GM20000 (cell line): ENCODE measurements around the gene APH1A.
"Not testable (repeated sequence)": the region's sequence is repeated elsewhere in the genome, so short reads cannot be mapped to it uniquely, and the experiment has no call there.

ENCODE experiments used
- DNase-seq: peaks from one replicate; pipeline ENCODE4 v3.0.0; 2012; ENCODE audit warnings: low spot score
- TF ChIP-seq, protein P1 (sequence below): IDR thresholded peaks from 2 replicates; pipeline ENCODE4 v1.5.1; 2012; ENCODE audit warnings: mild to moderate bottlenecking, control low read depth; ENCODE audit errors: extremely low read depth, missing control alignments

The APH1A gene

DNA sequence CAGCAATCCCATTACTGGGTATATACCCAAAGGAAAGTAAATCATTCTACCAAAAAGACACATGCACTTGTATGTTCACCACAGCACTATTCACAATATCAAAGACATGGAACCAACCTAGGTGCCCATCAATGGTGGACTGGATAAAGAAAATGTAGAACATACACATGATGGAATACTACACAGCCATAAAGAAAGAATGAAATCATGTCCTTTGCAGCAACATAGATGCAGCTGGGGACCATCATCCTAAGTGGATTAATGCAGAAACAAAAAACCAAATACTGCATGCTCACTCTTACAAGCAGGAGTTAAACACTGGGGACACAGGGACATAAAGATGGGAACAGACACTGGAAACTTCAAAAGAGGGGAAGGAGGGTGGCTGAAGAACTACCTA is 41.6 kb downstream of the APH1A start:
- no peak for DNase-seq
- TF ChIP-seq, protein P1, sequence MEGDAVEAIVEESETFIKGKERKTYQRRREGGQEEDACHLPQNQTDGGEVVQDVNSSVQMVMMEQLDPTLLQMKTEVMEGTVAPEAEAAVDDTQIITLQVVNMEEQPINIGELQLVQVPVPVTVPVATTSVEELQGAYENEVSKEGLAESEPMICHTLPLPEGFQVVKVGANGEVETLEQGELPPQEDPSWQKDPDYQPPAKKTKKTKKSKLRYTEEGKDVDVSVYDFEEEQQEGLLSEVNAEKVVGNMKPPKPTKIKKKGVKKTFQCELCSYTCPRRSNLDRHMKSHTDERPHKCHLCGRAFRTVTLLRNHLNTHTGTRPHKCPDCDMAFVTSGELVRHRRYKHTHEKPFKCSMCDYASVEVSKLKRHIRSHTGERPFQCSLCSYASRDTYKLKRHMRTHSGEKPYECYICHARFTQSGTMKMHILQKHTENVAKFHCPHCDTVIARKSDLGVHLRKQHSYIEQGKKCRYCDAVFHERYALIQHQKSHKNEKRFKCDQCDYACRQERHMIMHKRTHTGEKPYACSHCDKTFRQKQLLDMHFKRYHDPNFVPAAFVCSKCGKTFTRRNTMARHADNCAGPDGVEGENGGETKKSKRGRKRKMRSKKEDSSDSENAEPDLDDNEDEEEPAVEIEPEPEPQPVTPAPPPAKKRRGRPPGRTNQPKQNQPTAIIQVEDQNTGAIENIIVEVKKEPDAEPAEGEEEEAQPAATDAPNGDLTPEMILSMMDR, result no peak

DNA sequence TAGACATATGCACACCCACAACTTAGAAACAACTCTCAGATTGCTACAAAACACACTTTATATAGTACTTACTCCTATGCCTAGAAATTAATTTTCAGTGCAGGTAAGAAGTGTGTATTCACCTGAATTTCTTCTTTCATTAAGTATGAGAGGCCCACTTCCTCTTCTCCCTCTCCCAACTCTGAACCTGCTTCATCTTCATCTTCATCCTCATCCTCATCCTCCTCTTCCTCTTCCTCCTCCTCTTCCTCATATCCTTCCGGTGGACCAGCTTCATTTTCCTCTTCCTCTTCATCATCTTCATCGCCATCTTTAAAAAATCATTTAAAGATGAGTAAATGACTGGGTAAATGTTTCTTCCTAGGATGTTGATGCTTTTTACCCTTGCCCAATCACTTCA is 42.3 kb downstream of the APH1A start:
- DNase-seq, result no peak
- TF ChIP-seq, protein P1, result no peak

DNA sequence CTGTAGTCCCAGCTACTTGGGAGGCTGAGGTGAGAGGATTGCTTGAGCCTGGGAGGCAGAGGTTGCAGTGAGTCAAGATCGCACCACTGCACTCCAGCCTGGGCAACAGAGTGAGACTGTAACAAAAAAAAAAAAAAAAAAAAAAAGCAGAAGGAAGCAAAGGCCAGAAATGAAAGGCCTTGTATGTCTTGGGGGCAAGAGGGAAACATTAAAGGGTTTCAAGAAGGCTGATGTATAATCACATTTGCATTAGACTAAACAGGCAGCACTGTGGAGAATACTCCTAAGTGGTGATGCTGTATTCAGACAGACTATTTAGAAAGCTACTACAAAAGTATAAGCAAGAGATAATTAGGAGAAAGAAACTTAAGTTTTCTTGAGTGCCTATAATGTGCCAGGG is 43.3 kb downstream of the APH1A start:
- no peak for DNase-seq
- TF ChIP-seq, protein P1, result no peak

DNA sequence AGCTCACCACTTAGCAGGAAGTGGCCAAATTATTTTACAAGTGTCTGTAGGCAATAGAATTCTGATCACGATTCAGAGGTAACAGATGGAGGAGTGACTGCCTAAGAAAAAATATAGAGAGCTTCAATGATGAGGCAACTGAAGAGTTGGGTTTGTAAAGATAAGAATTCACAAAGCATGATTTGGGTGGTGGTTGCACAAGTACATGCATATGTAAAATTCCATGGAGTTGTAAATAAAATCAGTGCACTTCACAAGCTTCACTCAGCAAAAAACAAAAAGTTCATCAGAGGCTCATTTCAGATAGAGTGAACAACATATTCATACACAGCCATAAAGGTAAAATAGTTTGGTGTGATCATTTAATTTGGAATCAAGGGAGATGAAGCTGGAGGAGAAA is 43.8 kb downstream of the APH1A start:
- no peak for DNase-seq

DNA sequence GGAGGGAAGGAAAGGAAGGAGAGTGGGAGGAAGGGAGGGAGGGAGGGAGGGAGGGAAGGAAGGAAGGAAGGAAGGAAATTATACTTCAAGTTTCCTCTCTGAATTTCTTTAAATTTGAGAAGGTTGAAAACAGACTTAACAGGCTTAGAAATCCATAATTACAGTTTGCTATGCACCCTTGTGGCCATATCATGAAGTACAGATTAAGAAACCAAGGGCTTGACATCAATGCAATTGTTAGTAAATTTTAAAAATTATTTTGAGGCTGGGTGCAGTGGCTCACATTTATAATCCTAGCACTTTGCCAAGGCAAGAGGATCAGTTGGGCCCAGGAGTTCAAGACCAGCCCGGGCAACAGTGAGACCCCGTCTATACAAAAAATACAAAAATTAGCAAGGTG is 47.3 kb downstream of the APH1A start:
- TF ChIP-seq, protein P1, result peak; percentile 3
- no peak for DNase-seq

More for the DNA sequence above, 43.8 kb downstream of the APH1A start:
- TF ChIP-seq, protein P1, result no peak

DNA sequence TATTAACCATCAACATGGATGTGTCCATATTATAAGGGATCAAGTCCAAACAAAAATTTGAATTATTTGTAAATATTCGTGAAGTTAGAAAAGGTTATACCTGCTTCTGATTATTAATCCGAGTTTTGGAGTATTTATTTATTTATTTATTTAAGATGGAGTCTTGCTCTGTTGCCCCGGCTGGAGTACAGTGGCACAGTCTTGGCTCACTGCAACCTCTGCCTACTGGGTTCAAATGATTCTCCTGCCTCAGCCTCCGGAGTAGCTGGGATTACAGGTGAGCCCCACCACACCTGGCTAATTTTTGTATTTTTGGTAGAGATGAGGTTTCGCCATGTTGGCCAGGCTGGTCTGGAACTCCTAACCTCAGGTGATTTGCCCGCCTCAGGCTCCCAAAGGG is 53.0 kb downstream of the APH1A start:
- not testable (repeated sequence) for DNase-seq
